Colonic mucosa (tissue), 4 donors: ENCODE data around the gene MAML2. TPM values are rescaled to one million over a fixed set of nuclear protein-coding genes. Genes with fewer than 3 reads are reported as not detected.

Experiments
- DNase-seq: peaks from one replicate; pipeline ENCODE4 v3.0.0-alpha.2; 2020
- H3K27ac ChIP-seq: fragments of 200-600 bp; one replicate; pipeline ENCODE4 v1.8.0; 2021
- H3K27me3 ChIP-seq: fragments of 200-600 bp; one replicate; pipeline ENCODE4 v1.8.0; 2021
- H3K36me3 ChIP-seq: fragments of 200-600 bp; one replicate; pipeline ENCODE4 v1.8.0; 2021
- H3K4me1 ChIP-seq: fragments of 200-600 bp; one replicate; pipeline ENCODE4 v1.8.0; 2021; ENCODE audit warnings: mild to moderate bottlenecking
- H3K4me3 ChIP-seq: fragments of 200-600 bp; one replicate; pipeline ENCODE4 v1.8.0; 2021
- H3K9ac ChIP-seq, 2 donors: one replicate each; pipeline ENCODE4 v1.7.0; 2013; ENCODE audit warnings: control low read depth in 2 of 2, low read depth in 2 of 2, low read length in 2 of 2
- H3K9me3 ChIP-seq: fragments of 200-600 bp; one replicate; pipeline ENCODE4 v1.8.0; 2021
- intact Hi-C: fragments of 100-400 bp; cut with DNase I; formaldehyde crosslinking; loops from one replicate; pipeline ENCODE4 v1.14.1; 2022
- total RNA-seq, 2 donors: library from RNA; stranded (reverse); fragmentation: NEBNext Ultra II Directional in 1 of 2; extraction: Animal tissue kit (Norgen Biotek cat#: 25700) in 1 of 2; gene quantifications; one replicate each; pipeline ENCODE4 v1.2.1, GENCODE V29; 2021
- TF ChIP-seq, protein P1 (sequence below): fragments of 200-600 bp; IDR thresholded peaks from one replicate; pipeline ENCODE4 v1.8.0; 2022; ENCODE audit warnings: antibody characterized with exemption, mild to moderate bottlenecking
- donor health status: healthy.
- donor health status: DM: no; HTN: no; CAD: no.
- donor health status: DM: no; HTN: no; CAD: no.

Gene MAML2
- total RNA-seq, 2 donors from 2014 or later: 10.4 to 11.0 TPM

DNA sequence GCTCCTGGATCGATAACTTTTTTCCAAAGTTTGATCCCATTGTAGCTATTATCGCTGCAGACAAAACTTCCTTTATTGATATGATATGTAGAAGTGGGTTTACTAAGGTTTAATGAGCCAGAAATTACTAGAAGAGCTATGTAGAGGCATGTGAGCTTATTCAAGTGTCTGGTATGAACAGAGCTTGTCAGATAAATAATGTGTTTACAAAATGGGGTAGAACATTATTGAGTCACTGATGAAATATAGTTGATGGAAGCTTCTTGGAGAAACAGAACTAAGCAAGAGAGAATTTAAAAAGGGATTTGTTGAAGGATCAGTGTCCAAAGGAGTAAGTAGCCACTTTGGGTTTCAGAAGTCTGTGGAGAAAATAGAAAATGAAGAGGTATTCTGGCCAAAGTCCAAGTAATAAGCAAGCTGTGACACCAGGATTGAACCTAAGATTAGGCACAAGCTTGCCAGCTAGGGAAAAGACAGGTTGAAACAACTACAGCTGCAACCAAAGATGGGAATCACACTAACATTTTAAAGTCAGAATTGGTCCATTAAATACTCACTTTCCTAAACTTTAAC lies 104.3 kb downstream of the MAML2 start:
- peaks cover 15% of the 10 kb centered on the region for H3K4me1 ChIP-seq
- intact Hi-C loops: no loop called here
- TF ChIP-seq, protein P1, sequence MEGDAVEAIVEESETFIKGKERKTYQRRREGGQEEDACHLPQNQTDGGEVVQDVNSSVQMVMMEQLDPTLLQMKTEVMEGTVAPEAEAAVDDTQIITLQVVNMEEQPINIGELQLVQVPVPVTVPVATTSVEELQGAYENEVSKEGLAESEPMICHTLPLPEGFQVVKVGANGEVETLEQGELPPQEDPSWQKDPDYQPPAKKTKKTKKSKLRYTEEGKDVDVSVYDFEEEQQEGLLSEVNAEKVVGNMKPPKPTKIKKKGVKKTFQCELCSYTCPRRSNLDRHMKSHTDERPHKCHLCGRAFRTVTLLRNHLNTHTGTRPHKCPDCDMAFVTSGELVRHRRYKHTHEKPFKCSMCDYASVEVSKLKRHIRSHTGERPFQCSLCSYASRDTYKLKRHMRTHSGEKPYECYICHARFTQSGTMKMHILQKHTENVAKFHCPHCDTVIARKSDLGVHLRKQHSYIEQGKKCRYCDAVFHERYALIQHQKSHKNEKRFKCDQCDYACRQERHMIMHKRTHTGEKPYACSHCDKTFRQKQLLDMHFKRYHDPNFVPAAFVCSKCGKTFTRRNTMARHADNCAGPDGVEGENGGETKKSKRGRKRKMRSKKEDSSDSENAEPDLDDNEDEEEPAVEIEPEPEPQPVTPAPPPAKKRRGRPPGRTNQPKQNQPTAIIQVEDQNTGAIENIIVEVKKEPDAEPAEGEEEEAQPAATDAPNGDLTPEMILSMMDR: no peak
- no peaks in the 10 kb centered on the region for H3K36me3 ChIP-seq
- no peak overlapping the region for H3K4me3 ChIP-seq
- H3K9ac ChIP-seq: no peak overlapping the region
- H3K27me3 ChIP-seq: no peaks in the 10 kb centered on the region
- no peak for DNase-seq
- peak overlapping the region; percentile 8 for H3K27ac ChIP-seq
- H3K9me3 ChIP-seq: no peaks in the 10 kb centered on the region

DNA sequence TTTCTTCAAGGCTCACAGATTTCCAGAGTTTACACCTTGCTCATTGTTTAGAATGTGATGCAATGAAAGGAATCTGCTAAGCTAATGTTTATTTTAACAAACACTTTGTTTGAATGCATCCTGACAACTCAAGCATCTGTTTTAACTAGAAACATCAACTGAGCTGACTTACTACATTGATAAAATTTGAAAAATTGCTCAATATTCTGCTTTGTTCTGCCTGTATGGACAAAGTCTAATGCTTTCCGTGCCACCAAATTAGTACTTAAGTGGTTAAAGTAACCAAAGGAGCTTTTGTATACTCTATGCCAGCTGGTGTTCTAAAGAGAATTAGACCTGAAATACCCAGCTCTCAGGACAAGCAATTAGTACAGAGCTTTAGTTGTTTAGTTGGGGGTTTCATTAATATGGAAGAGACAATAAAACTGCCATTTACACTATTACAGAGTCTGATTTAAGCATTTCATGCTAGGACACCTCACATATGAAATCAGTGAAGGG lies 105.2 kb downstream of the MAML2 start:
- Histone ChIP-seq H3K4me3 (no peak overlapping the region), H3K9ac (no peak overlapping the region), H3K4me1 (peaks cover 15% of the 10 kb centered on the region), H3K27ac (no peak overlapping the region), H3K36me3 (no peaks in the 10 kb centered on the region), H3K27me3 (no peaks in the 10 kb centered on the region), H3K9me3 (no peaks in the 10 kb centered on the region)
- no peak for DNase-seq
- TF ChIP-seq, protein P1: no peak
- intact Hi-C loops: no loop called here

DNA sequence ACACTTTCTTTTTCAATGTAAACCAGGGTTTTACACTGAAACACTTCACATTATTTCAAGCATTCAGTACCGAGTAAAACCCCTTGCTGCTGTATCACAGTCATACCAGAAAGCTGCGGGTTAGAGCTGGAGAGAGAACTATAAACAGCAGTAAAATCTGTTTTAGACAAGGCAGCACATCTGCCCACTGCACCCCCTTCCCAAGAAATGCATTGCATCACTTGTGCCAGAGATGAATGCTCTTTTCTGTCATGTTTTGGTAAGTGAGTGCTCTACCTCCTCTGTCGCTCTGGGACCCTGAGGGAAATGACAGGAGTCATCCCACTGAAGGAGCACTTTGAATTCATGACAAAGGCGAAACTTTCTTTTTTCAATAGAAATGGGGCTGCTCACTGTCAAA lies 107.2 kb downstream of the MAML2 start:
- no peaks in the 10 kb centered on the region for H3K36me3 ChIP-seq
- no peak overlapping the region for H3K27ac ChIP-seq
- H3K9me3 ChIP-seq: no peaks in the 10 kb centered on the region
- intact Hi-C loops: no loop called here
- H3K27me3 ChIP-seq: no peaks in the 10 kb centered on the region
- no peaks in the 10 kb centered on the region for H3K4me1 ChIP-seq
- no peak overlapping the region for H3K9ac ChIP-seq
- no peak overlapping the region for H3K4me3 ChIP-seq
- TF ChIP-seq, protein P1: no peak
- DNase-seq: no peak

DNA sequence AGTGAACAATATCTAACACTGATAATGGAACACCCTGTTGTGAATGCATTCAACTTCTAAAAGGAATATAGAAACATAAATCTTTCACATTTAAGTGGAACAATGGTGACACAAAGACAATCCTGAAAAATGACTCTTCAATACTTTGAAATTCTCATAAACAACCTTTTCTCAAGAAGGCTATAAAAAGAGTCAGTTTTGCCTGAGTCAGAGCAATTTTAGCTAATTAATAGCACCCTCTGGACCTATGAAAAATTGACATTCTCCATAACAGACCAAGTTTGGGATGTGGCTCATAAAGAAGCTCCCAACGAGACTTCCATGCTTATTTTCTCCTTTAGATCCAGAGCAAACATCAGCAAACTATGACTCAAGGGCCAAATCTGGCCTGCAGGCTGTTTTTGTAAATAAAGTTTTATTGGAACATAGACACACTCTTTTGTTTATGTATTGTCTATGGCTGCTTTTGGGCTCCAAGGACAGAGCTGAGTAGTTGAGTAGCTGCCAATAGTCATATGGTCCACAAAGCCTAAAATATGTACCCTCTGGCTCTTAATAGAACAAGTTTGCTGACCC lies 108.0 kb downstream of the MAML2 start:
- intact Hi-C loops: no loop called here
- H3K4me3 ChIP-seq: no peak overlapping the region
- no peaks in the 10 kb centered on the region for H3K36me3 ChIP-seq
- TF ChIP-seq, protein P1: no peak
- no peak for DNase-seq
- no peaks in the 10 kb centered on the region for H3K9me3 ChIP-seq
- H3K9ac ChIP-seq: no peak overlapping the region
- no peaks in the 10 kb centered on the region for H3K4me1 ChIP-seq
- H3K27me3 ChIP-seq: no peaks in the 10 kb centered on the region
- H3K27ac ChIP-seq: no peak overlapping the region

DNA sequence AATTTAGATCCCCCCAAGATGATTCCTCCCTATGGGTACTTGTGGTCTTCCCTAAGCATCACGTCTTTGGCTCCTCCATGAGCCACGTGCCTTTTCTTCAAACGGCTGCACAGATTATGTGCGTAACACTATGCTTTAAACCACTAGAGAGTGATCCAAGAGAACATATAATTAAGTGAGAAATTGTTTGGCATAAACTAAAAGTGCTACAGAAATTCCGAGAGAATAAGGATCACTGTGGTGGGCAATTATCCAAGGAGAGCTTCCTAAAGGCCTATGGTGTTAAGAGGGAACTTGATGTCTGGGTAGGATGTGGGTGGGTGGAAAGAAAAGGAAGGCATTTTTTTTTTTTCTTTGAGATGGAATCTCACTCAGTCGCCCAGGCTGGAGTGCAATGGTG lies 110.9 kb downstream of the MAML2 start:
- intact Hi-C loops: no loop called here
- no peaks in the 10 kb centered on the region for H3K4me1 ChIP-seq
- no peak overlapping the region for H3K9ac ChIP-seq
- no peaks in the 10 kb centered on the region for H3K36me3 ChIP-seq
- no peak overlapping the region for H3K27ac ChIP-seq
- H3K4me3 ChIP-seq: no peak overlapping the region
- TF ChIP-seq, protein P1: no peak
- no peaks in the 10 kb centered on the region for H3K9me3 ChIP-seq
- no peak for DNase-seq
- no peaks in the 10 kb centered on the region for H3K27me3 ChIP-seq
